Activated CD4-positive, alpha-beta memory T cell treated with anti-CD3 and anti-CD28 coated beads, Interleukin-2, amount 10 ng/mL, durations not matched to agents 7 days and 5 days (primary cell): ENCODE data around the gene RPH3AL. TPM values are rescaled to one million over a fixed set of nuclear protein-coding genes. Genes with fewer than 3 reads are reported as not detected.

ENCODE experiments used
- CTCF ChIA-PET: fragments of 350-600 bp; sonication (Branson Sonifier 250); formaldehyde crosslinking; loops from one replicate; lab custom pipeline; 2021; ENCODE audit warnings: antibody characterized with exemption, inconsistent platforms; lab: Charles Lee
- POLR2A ChIA-PET: fragments of 350-600 bp; sonication (Branson Sonifier 250); formaldehyde crosslinking; loops from one replicate; lab custom pipeline; 2021; ENCODE audit warnings: antibody characterized with exemption; lab: Charles Lee
- DNase-seq: peaks from one replicate; pipeline ENCODE4 v3.0.0-alpha.2; 2020
- H3K27ac Mint-ChIP-seq: one replicate; pipeline ENCODE4 v1.8.0; 2021; ENCODE audit warnings: mild to moderate bottlenecking, mixed read lengths
- H3K27me3 Mint-ChIP-seq: one replicate; pipeline ENCODE4 v1.8.0; 2021; ENCODE audit warnings: mixed read lengths
- H3K36me3 Mint-ChIP-seq: one replicate; pipeline ENCODE4 v1.8.0; 2021; ENCODE audit warnings: low read depth, mixed read lengths
- H3K4me1 Mint-ChIP-seq: one replicate; pipeline ENCODE4 v1.8.0; 2021; ENCODE audit warnings: mixed read lengths
- H3K4me3 Mint-ChIP-seq: one replicate; pipeline ENCODE4 v1.8.0; 2021; ENCODE audit warnings: mild to moderate bottlenecking, mixed read lengths
- H3K9me3 Mint-ChIP-seq: one replicate; pipeline ENCODE4 v1.8.0; 2021; ENCODE audit warnings: mixed read lengths
- total RNA-seq, 2 experiments: library from RNA; stranded (reverse); gene quantifications; one replicate each; pipeline ENCODE4 v1.2.3, GENCODE V29; 2021

The RPH3AL gene
- total RNA-seq, 2 experiments from 2014 or later, result 2.5 to 2.8 TPM

DNA sequence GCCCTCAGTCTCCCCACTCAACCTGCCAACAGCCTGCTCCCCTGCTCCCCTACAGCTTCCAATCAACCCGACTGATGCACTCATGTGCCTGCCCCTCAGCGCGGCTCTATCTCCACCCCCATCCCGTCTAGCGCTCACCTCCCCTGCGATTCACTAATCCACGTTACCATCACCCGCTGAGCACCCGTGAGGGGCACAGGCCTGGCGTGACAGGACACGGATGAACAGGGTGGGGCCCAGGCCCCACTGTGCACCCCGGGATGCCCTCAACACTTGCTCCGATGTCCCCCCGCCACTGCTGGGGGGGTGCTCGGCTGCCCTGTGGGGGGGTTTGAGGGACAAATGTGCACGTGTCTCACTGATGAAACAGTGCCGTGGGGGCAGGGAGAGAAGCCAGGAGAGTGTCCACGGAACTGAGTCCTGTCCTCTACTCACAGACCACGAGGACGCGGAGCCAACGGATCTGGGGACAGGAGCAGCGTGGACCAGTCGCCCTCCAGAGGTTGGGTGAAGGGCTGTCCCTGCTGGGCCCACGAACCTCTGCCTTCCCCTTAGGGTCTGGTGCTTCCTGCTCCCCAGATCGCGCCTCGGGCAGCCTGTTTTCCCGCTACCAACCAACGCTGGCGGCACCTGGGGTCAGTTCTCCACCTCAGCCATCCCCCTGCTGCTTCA lies 66.7 kb downstream of the RPH3AL start:
- Mint-ChIP-seq H3K27ac (no peak overlapping the region), H3K4me3 (no peak overlapping the region), H3K27me3 (no peaks in the 10 kb centered on the region), H3K4me1 (no peaks in the 10 kb centered on the region), H3K9me3 (no peaks in the 10 kb centered on the region), H3K36me3 (no peaks in the 10 kb centered on the region)
- no peak for DNase-seq
- ChIA-PET POLR2A (no interaction called here), CTCF (no interaction called here)

DNA sequence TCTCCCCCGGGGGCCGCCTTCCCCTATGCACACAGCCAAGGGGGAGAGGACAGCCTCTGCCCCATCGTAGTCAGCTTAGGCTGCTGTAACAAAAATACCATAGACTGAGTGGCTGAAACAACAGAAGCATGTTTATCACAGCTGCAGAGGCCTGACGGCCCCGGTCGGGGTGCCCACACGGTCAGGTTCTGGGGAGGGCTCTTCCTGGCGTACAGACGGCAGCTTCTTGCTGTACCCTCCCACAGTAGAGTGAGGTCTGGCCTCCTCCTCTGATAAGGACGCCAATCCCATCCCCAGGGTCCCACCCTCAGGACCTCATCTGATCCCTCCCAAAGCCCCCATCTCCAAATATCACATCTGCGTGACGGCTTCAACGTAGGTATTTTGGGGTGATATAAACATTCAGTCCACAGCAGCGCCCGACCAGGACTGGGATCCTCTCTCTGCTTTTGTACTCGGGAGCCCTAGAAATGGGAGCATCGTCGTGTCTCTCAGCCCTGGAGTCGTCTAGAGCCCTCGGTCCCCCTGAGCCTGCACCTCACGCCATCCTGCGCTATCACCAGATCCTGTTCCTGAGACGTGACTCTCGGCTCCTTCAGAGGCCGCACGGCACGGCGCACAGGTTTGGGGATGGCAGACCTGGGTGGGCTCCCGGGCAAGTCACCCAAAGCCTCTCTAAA lies 67.8 kb downstream of the RPH3AL start:
- CTCF ChIA-PET, result no interaction called here
- Mint-ChIP-seq H3K36me3 (no peaks in the 10 kb centered on the region), H3K27me3 (no peaks in the 10 kb centered on the region), H3K4me1 (no peaks in the 10 kb centered on the region), H3K27ac (no peak overlapping the region), H3K9me3 (no peaks in the 10 kb centered on the region), H3K4me3 (no peak overlapping the region)
- POLR2A ChIA-PET, result no interaction called here
- no peak for DNase-seq

- H3K9me3 Mint-ChIP-seq, result no peaks in the 10 kb centered on the region
- no peaks in the 10 kb centered on the region for H3K27me3 Mint-ChIP-seq
- no peaks in the 10 kb centered on the region for H3K4me1 Mint-ChIP-seq
- no peak for DNase-seq
- H3K27ac Mint-ChIP-seq, result no peak overlapping the region
- no peaks in the 10 kb centered on the region for H3K36me3 Mint-ChIP-seq
- ChIA-PET CTCF (no interaction called here), POLR2A (no interaction called here)
- H3K4me3 Mint-ChIP-seq, result no peak overlapping the region
Observed at GRCh38 chr17:283911-284675, 68.5 kb downstream of the RPH3AL start.

GRCh38 chr17:282912-283882 lies 69.4 kb downstream of the RPH3AL start:
- H3K4me1 Mint-ChIP-seq, result no peaks in the 10 kb centered on the region
- H3K27me3 Mint-ChIP-seq, result no peaks in the 10 kb centered on the region
- no peak overlapping the region for H3K27ac Mint-ChIP-seq
- no peak for DNase-seq
- no peaks in the 10 kb centered on the region for H3K36me3 Mint-ChIP-seq
- CTCF ChIA-PET, result no interaction called here
- H3K4me3 Mint-ChIP-seq, result no peak overlapping the region
- POLR2A ChIA-PET, result no interaction called here
- H3K9me3 Mint-ChIP-seq, result no peaks in the 10 kb centered on the region

- H3K27ac Mint-ChIP-seq, result no peak overlapping the region
- CTCF ChIA-PET, result no interaction called here
Observed at GRCh38 chr17:282000-282911, 70.4 kb downstream of the RPH3AL start.

GRCh38 chr17:281365-281999 lies 71.1 kb downstream of the RPH3AL start:
- DNase-seq, result no peak
- H3K4me1 Mint-ChIP-seq, result no peaks in the 10 kb centered on the region
- POLR2A ChIA-PET, result no interaction called here
- no peak overlapping the region for H3K4me3 Mint-ChIP-seq
- CTCF ChIA-PET, result no interaction called here
- no peaks in the 10 kb centered on the region for H3K36me3 Mint-ChIP-seq
- no peak overlapping the region for H3K27ac Mint-ChIP-seq
- H3K9me3 Mint-ChIP-seq, result no peaks in the 10 kb centered on the region
- H3K27me3 Mint-ChIP-seq, result no peaks in the 10 kb centered on the region

More at GRCh38 chr17:282000-282911, 70.4 kb downstream of the RPH3AL start:
- no peak for DNase-seq
- H3K27me3 Mint-ChIP-seq, result no peaks in the 10 kb centered on the region
- no peaks in the 10 kb centered on the region for H3K9me3 Mint-ChIP-seq
- H3K4me1 Mint-ChIP-seq, result no peaks in the 10 kb centered on the region
- no peak overlapping the region for H3K4me3 Mint-ChIP-seq
- no peaks in the 10 kb centered on the region for H3K36me3 Mint-ChIP-seq
- POLR2A ChIA-PET, result no interaction called here

GRCh38 chr17:280901-281300 lies 71.7 kb downstream of the RPH3AL start:
- Mint-ChIP-seq H3K4me3 (no peak overlapping the region), H3K27me3 (no peaks in the 10 kb centered on the region), H3K27ac (no peak overlapping the region), H3K9me3 (no peaks in the 10 kb centered on the region), H3K36me3 (no peaks in the 10 kb centered on the region), H3K4me1 (no peaks in the 10 kb centered on the region)
- no peak for DNase-seq
- ChIA-PET POLR2A (no interaction called here), CTCF (no interaction called here)

- Mint-ChIP-seq H3K36me3 (no peaks in the 10 kb centered on the region), H3K4me3 (no peak overlapping the region), H3K9me3 (no peaks in the 10 kb centered on the region), H3K4me1 (no peaks in the 10 kb centered on the region), H3K27ac (no peak overlapping the region), H3K27me3 (no peaks in the 10 kb centered on the region)
- CTCF ChIA-PET, result no interaction called here
- POLR2A ChIA-PET, result no interaction called here
- DNase-seq, result no peak
Observed at GRCh38 chr17:280216-280615, 72.4 kb downstream of the RPH3AL start.

GRCh38 chr17:279776-280175 lies 72.8 kb downstream of the RPH3AL start:
- Mint-ChIP-seq H3K4me3 (no peak overlapping the region), H3K4me1 (no peaks in the 10 kb centered on the region), H3K36me3 (no peaks in the 10 kb centered on the region), H3K9me3 (no peaks in the 10 kb centered on the region), H3K27ac (no peak overlapping the region), H3K27me3 (no peaks in the 10 kb centered on the region)
- no peak for DNase-seq
- CTCF ChIA-PET, result no interaction called here
- POLR2A ChIA-PET, result no interaction called here

- no peak for DNase-seq
- Mint-ChIP-seq H3K9me3 (no peaks in the 10 kb centered on the region), H3K4me1 (no peaks in the 10 kb centered on the region), H3K4me3 (no peak overlapping the region), H3K27ac (no peak overlapping the region), H3K36me3 (no peaks in the 10 kb centered on the region), H3K27me3 (no peaks in the 10 kb centered on the region)
- CTCF ChIA-PET, result no interaction called here
- POLR2A ChIA-PET, result no interaction called here
Observed at GRCh38 chr17:279331-279730, 73.3 kb downstream of the RPH3AL start.

- ChIA-PET POLR2A (no interaction called here), CTCF (no interaction called here)
- DNase-seq, result no peak
- H3K27ac Mint-ChIP-seq, result no peak overlapping the region
- H3K27me3 Mint-ChIP-seq, result no peaks in the 10 kb centered on the region
- H3K4me3 Mint-ChIP-seq, result no peak overlapping the region
- no peaks in the 10 kb centered on the region for H3K9me3 Mint-ChIP-seq
- H3K4me1 Mint-ChIP-seq, result no peaks in the 10 kb centered on the region
- H3K36me3 Mint-ChIP-seq, result no peaks in the 10 kb centered on the region
Observed at GRCh38 chr17:278676-279059, 73.9 kb downstream of the RPH3AL start.
